COLO668 (cell line): ENCODE results near the gene ATOSB.
A peak's percentile ranks its signal among the peaks of the same experiment; 100 is the strongest.

Source experiments
- DNase-seq: peaks from one replicate; lab custom pipeline; 2025; ENCODE audit not compliant: unreplicated experiment; lab: John Stamatoyannopoulos, UW

Gene ATOSB

GRCh38 chr9:35114113-35114839, 1.4 kb downstream of the ATOSB start:
- peak; percentile 35 for DNase-seq

GRCh38 chr9:35112257-35113020, 3.2 kb downstream of the ATOSB start:
- DNase-seq: no peak

GRCh38 chr9:35111001-35111933, 4.4 kb downstream of the ATOSB start:
- peak; percentile 96 for DNase-seq

DNA sequence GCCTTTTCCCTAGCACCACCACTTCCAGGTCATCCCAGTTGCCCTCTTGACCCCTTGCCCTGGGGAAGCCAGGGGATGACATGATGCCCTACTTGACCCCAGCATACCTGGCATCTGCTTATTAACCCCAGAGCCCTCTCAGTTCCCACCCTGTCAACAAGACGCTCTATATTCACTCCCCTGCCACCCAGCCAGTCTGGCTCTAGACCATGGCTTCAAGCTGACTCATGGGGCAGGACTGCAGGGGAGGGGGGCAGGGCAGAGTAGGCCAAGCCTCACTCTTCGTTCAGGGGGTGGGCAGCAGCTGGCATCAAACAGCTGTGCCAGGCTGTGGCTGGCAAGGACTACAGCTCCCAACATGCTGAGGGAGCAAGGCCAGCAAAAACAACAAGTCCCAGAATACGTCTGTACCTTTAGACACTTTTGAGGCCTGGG, 5.3 kb downstream of the ATOSB start:
- DNase-seq: no peak

GRCh38 chr9:35108946-35109575, 6.6 kb downstream of the ATOSB start:
- no peak for DNase-seq

GRCh38 chr9:35108461-35108860, 7.2 kb downstream of the ATOSB start:
- DNase-seq: no peak

- no peak for DNase-seq
Measured at GRCh38 chr9:35107297-35108290, 8.1 kb downstream of the ATOSB start.

- no peak for DNase-seq
Measured at GRCh38 chr9:35106343-35106730, 9.3 kb downstream of the ATOSB start.

- no peak for DNase-seq
Measured at GRCh38 chr9:35105571-35106342, 9.9 kb downstream of the ATOSB start.

DNA sequence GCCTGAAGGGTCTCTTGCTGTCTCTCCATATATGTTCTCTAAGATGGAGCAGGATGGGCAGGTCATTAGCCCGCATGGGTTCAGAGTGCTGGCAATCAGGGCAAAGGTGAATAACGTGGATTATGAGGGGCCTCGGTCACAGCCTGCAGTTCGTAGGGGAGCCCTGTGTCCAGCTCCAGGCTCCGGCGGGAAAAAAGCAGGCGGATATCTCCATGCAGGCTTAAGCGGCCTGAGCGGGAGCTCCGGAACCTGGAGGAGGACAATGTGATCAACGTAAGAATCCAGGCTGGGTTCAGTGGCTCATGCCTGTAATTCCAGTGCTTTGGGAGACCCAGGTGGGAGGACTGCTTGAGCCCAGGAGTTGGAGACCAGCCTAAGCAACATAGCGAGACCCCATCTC, 10.5 kb downstream of the ATOSB start:
- no peak for DNase-seq

GRCh38 chr9:35104586-35104985, 11.1 kb downstream of the ATOSB start:
- no peak for DNase-seq

DNA sequence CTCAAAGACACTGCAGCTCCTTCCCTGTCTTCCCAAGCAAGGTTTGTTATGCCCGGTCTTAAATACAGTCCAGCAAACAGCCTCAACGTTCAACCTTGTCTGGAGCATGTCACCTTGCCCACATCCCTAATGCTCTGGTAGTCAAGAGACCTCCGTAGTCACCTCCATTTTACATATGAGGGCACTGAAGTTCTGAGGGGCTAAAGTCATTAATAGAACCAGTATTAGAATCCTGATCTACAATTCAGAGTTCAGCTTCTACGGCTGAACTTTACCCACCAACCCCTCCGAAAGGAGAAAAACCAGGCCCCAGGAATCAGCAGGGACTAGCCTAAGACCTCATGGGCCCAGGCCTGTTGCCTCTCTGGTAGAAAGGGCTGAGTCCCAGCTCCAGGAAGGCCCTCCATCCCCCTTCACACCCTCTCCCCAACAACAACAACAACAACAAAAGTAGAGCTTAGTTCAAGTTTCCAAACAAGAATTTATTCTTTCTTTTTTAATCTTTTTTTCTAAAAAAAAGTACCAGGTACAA, 11.9 kb downstream of the ATOSB start:
- DNase-seq: no peak

DNA sequence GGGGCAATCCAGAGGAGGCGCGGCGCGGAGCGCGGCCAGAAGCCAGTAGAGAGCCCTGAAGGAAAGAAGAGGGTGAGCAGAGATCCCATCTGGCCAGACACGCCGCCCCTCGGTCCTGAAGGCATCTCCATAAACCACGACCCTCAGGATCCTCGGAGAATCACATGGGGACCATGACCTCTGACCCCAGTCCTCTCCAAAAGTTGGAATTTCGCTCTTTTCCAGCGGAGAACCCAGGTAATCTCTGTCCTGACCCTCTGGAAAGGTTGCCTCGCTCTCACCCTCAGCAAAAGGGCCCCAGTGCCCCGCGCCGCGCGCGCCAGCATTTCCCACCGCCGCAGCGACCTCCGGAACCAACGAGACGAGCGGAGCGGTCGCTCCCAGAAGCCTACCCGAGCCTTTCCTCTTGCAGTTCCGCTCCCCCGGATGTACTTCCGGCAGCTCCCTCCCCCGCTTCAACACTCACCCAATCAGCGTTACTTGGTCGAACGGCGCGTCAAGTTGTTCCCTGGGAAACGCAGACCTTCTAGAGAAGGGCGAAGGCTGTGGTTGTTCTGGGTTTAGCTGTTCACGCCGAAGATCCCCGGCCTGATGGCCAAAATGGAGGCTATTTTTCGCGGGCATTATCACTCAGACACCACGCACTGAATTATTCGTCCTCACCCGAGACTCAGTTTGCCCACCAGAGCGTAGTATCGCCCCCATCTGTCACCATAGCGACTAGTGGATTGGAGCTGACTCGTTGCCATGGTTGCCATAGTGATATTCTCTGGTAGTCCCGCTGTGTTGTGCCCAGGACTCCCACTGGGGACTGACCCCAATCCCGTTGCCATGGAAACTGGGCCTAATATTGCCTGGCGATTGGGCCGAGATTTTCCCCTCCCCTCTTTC, 12.6 kb downstream of the ATOSB start, which contains the start of gene STOML2:
Gene STOML2 (minus strand): TSS at position 363 of the 891 bp plus-strand sequence. CDS start 37 bp downstream, at position 326.
- DNase-seq: peak; percentile 93

DNA sequence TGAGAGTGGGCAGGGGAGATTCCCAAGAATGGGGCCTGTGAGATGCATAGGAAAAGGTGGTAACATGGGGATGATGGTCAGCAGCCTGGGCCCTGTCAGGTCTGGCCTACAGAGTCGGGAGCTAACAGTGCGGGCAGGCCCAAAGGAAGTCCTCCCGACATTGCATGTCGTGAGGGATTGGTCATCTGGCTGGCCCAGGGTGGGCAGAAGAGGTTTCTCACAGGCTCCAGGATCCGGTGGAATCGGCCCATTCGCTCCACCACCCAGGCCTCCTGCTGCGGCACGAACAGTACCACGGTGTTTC, 13.2 kb downstream of the ATOSB start:
- DNase-seq: peak; percentile 17

DNA sequence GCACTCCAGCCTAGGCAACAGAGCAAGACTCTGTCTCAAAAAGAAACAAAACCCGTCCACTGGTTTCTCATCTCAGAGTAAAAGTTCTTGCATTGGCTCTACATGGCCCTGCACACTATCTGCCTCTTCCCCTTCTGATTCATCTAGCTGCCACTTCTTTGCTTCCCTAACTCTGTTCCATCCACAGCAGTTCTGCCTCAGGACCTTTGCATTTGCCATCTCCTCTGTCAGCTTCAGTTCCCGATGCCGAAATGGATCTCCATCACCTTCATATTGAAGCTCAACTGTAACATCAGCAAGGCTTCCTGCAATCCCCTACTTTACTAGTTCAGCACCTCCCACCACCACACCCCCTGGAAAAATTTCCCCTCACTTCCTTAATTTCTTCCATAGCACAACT, 18.1 kb downstream of the ATOSB start:
- no peak for DNase-seq

DNA sequence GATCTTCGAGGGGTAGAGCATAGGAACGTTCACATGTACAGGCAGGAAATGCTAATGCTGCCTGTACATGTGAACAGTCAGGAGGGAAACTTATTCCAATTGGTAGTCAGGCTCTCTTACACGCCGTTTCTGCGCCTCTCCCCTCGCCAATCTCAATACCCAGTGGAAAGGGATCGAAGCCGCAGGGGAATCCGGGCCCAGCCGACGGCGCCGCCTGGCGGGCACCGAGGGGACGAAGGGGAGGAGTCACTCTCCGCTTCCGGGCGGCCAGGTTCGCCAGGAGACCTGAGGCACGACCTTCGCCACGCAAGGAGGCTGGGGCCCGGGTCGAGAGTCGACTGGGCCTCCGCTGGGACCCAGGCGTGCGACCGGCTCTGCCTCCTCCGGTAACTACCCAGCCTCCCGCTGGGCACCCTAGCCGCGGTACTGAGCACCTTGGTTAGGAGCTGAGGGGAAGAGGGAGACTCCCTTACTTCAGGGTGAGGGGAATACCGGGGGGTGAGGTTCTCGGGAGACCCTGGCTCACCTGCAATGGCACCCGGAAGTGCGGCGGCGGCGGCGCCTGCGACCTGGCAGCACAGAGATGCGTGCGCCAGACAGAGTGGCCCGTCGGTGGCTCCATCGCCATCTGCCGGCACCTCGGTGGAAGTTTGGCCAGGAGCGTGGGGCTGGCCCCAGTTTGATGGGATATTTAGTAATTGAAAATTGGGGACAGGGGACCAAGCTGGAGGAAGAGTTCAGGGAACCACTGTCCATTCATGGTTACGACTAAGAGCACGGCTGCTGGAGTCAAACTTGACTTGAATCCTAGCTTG, 19.4 kb downstream of the ATOSB start, which contains the start of gene PIGO:
Gene PIGO (minus strand): TSS at position 557 of the 815 bp plus-strand sequence. CDS start 1,026 bp downstream, outside the sequence.
- peak; percentile 92 for DNase-seq

GRCh38 chr9:35091536-35091935, 24.1 kb downstream of the ATOSB start:
- DNase-seq: no peak
